Bronchial epithelial cell (primary cell): ENCODE results near the gene MACROH2A2. TPM values are rescaled to one million over a fixed set of nuclear protein-coding genes. Genes with fewer than 3 reads are reported as not detected.
"Not testable (repeated sequence)": the region's sequence is repeated elsewhere in the genome, so short reads cannot be mapped to it uniquely, and the experiment has no call there.

ENCODE experiments used
- DNase-seq: peaks from one replicate; pipeline ENCODE4 v3.0.0-alpha.2; 2010; ENCODE audit warnings: low read depth
- FAIRE-seq: peaks from 2 replicates; lab custom pipeline; 2011; peaks lifted over from hg19 to GRCh38; lab: Jason Lieb, UNC
- H3K27me3 ChIP-seq: 2 replicates; pipeline ENCODE4 v1.5.1; 2011; ENCODE audit warnings: low read length; ENCODE audit not compliant: control insufficient read depth, insufficient read depth
- H3K36me3 ChIP-seq: 2 replicates; pipeline ENCODE4 v1.5.1; 2011; ENCODE audit warnings: low read length; ENCODE audit not compliant: control insufficient read depth, insufficient read depth
- H3K4me3 ChIP-seq: 2 replicates; pipeline ENCODE4 v1.5.1; 2011; ENCODE audit warnings: mild to moderate bottlenecking, low read depth, low read length, control low read depth
- total RNA-seq: library from RNA; depleted of rRNA; stranded (reverse); fragments of >200 nt; gene quantifications from 2 replicates; pipeline ENCODE4 v1.2.1, GENCODE V29; 2014
- TF ChIP-seq, protein P1 (sequence below): IDR thresholded peaks from 2 replicates; pipeline ENCODE4 v1.5.1; 2011; ENCODE audit warnings: mild to moderate bottlenecking, moderate library complexity, low read length, control low read depth, inconsistent platforms; ENCODE audit not compliant: insufficient read depth, severe bottlenecking

MACROH2A2 gene
- total RNA-seq, 1 donor from 2014 or later = 11.3 TPM

DNA sequence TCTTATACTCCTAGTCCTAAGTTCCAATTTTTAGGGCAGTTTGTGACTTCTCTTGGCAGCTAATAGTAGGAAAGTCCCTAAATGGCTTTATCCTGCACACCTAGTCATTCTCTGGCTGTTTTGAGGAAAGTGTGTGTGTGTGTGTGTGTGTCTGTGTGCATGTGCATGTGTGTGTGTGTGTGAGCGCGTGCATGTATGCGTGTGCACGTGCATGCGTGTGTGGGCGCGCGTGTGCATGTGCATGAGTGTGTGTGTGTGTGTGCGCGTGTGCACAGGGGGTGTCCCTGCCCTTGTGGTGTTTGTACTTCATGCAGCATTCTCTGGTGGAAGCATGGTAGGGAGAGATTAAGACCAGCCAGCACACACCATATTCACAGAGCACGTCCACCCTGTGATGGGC lies 18.2 kb downstream of the MACROH2A2 start:
- H3K27me3 ChIP-seq = no peaks in the 10 kb centered on the region
- DNase-seq (no peak), FAIRE-seq (peak; percentile 75)
- no peaks in the 10 kb centered on the region for H3K36me3 ChIP-seq
- H3K4me3 ChIP-seq = no peak overlapping the region
- TF ChIP-seq, protein P1, sequence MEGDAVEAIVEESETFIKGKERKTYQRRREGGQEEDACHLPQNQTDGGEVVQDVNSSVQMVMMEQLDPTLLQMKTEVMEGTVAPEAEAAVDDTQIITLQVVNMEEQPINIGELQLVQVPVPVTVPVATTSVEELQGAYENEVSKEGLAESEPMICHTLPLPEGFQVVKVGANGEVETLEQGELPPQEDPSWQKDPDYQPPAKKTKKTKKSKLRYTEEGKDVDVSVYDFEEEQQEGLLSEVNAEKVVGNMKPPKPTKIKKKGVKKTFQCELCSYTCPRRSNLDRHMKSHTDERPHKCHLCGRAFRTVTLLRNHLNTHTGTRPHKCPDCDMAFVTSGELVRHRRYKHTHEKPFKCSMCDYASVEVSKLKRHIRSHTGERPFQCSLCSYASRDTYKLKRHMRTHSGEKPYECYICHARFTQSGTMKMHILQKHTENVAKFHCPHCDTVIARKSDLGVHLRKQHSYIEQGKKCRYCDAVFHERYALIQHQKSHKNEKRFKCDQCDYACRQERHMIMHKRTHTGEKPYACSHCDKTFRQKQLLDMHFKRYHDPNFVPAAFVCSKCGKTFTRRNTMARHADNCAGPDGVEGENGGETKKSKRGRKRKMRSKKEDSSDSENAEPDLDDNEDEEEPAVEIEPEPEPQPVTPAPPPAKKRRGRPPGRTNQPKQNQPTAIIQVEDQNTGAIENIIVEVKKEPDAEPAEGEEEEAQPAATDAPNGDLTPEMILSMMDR = no peak

DNA sequence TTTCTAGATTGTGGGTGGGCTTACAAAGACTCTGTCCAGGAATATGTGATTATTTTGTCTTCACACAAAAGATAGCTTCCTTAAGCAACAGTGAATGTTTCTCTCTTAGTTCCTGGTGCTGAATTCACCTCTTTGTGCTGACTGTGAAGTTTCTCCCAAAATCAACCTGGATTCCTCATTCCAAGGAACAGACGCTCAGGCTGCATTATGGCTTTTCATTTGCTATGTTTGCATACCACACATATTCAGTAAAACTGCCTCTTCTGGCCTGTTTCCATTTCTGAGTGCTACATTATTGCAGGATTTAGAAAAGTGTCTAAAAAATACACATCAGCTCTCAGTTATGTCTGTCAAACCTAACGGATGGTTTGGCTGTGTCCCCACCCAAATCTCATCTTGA lies 21.5 kb downstream of the MACROH2A2 start:
- H3K27me3 ChIP-seq = no peaks in the 10 kb centered on the region
- no peaks in the 10 kb centered on the region for H3K36me3 ChIP-seq
- DNase-seq (no peak), FAIRE-seq (no peak)
- TF ChIP-seq, protein P1 = no peak
- no peak overlapping the region for H3K4me3 ChIP-seq

DNA sequence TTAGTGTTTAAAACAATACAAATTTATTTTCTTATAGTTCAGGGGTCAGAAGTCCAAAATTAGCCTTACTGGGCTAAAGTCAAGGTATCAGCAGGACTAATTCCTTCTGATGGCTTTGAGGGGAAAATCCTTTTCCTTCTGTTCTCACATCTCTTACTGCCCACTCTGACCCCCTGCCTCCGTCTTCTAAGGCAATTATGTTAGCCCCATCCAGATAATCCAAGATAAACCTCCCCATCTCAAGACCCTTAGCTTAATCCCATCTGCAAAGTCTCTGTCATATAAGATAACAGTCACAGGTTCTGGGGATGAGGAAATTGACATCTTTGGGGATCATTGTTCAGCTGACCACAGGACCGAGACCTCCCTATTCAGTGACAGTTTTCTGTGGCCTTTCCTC lies 22.3 kb downstream of the MACROH2A2 start:
- DNase-seq (no peak), FAIRE-seq (no peak)
- Histone ChIP-seq H3K4me3 (no peak overlapping the region), H3K36me3 (no peaks in the 10 kb centered on the region), H3K27me3 (no peaks in the 10 kb centered on the region)
- TF ChIP-seq, protein P1 = no peak

DNA sequence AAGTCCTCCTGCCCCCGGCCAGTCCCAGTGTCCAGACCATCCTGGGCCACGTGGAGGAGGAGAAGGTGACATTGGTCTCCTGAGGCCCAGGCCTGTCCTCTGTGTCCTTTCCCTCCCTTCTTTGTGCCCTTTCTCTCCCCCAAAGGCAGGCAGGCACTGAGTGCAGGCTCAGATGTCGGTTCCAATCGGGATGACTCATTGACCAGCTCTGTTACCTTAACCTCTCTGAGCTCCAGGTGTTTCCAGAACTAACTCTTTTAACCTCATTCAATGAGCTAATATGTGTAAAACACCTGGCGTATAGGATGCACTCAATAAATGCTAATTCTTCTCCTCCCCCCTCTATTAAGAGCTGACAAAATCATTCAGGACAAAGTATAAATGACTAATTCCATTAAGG lies 25.7 kb downstream of the MACROH2A2 start:
- FAIRE-seq (no peak), DNase-seq (peak; percentile 21)
- TF ChIP-seq, protein P1 = no peak
- H3K36me3 ChIP-seq = peaks cover under 1% of the 10 kb centered on the region
- H3K4me3 ChIP-seq = no peak overlapping the region
- no peaks in the 10 kb centered on the region for H3K27me3 ChIP-seq

DNA sequence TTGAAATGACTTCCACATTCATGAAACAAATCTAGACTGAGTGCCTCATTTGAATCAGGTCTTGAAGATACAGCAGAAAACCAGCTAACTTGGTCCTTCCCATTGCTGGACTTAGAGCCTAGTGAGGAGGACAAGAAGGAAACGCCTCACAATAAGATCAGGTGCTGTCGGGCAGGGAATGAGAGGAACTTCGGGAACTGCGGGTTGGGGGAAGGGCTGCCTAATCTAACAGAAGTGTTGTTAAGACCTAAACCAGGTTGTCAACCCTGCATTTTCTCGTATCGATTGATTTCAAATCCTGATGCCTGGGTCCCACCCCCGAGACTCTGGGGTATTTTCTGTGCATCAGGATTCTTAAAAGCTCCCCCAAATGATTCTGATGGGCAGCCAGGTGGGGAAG lies 26.3 kb downstream of the MACROH2A2 start:
- no peak for DNase-seq
- TF ChIP-seq, protein P1 = no peak
- Histone ChIP-seq H3K4me3 (no peak overlapping the region), H3K36me3 (peaks cover 2% of the 10 kb centered on the region), H3K27me3 (no peaks in the 10 kb centered on the region)
- FAIRE-seq = no peak

DNA sequence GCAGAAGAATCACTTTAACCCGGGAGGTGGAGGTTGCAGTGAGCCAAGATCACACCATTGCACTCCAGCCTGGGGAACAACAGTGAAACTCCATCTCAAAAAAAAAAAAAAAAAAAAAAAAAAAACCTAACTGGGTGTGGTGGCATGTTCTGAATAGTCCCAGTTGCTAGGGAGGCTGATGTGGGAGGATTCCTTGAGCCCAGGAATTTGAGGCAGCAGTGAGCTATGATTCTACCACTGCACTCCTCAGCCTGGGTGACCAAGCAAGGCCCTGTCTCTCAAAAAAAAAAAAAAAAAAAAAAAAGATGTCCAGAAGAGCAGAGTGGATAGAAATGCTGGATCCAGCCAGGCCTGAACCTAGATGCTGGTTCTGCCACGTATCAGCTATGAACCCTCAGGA lies 28.1 kb downstream of the MACROH2A2 start:
- not testable (repeated sequence) for DNase-seq, H3K4me3 ChIP-seq, H3K36me3 ChIP-seq, H3K27me3 ChIP-seq, FAIRE-seq
